Smooth muscle cell of the pulmonary artery (primary cell): ENCODE data around the gene SLIT2. TPM values are rescaled to one million over a fixed set of nuclear protein-coding genes. Genes with fewer than 3 reads are reported as not detected.

Experiments
- total RNA-seq: library from RNA; depleted of rRNA; stranded (reverse); fragments of >200 nt; gene quantifications from 2 replicates; pipeline ENCODE4 v1.2.3, GENCODE V29; 2014

Gene SLIT2
- 15.1 and 27.6 TPM in 2 replicates for total RNA-seq

DNA sequence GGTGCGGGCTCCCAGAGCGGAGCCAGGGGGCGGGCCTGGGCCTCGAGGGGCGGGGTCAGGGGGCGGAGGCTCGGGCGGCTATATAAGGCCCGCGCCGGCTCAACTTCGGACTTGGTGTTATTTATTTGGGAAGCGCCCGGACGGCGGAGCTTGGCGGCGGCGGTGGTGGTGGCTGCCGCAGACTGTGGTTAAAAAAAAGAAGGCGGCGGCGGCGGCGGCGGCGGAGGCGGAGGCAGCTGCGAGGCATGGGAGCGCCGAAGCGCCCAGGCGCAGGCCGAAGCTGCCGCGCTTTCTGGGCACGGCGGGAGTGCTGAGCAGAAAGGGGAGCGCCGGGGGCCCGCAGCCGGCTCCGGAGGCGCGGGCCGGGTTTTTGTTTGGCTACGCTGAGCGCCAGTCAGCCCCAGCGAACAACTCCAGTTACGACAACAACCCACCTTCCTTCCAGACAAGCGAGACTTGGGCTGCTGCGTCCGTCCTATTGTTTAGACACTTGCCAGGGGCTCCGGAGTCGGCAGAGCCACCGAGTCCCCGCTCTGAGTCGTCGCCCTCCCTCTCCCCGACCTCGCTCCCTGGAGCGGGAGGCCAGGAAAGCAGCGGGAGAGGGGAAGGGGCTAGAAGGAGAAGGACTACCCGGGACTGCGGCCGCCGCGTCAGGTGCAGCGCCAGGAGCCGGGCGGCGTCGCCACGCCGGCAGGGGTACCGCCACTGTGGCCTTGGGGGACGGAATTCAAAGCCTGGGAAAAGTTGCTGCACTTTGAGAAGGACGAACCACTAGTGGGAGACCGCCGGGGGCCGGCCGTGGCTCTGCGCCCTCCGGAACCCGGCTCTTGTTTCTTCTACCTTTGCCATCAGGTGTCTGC, at the start of gene SLIT2:
Gene SLIT2 (plus strand): TSS at position 110 of the 860 bp plus-strand sequence. CDS start 1,911 bp downstream, outside the sequence.

